Smooth muscle cell of the brain vasculature (primary cell): ENCODE measurements around the gene GRIK4.
A peak's percentile ranks its signal among the peaks of the same experiment; 100 is the strongest.

ENCODE experiments used
- DNase-seq: peaks from one replicate; pipeline ENCODE4 v3.0.0-alpha.2; 2012; ENCODE audit warnings: low read depth, low spot score

Gene GRIK4

GRCh38 chr11:120707663-120708062 lies 196.1 kb downstream of the GRIK4 start:
- DNase-seq, result no peak

DNA sequence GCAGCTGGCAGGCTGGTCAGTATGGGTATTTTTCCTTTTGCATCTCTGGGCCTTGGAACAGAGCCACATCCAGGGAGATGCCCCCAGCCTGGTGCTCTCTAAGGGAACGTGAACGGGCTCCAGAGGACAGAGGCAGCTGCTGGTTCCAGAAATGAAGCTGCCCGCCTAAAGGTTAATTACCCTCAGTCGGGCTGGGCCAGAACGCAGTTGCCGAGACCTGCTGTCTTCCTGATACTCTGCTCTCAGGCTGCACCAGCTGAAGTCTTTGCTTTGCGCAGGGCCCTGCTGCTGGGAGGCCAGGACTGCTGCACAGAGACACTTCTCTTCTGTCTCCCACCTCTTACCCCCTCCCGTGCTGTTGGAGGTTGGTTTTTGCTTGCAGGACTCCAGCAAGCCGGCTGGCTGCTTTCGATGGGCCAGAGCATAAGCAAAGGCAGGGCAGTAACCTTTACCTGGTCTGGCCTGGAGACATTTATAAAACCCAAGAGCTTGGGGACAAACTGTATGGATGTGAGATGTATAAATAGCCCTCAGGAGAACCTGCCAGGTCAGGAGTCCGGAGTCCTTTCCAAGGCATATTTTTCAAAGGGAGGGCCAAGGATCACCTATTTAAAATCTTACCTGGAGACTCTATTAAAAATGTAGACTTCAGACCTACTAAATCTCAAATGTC lies 197.1 kb downstream of the GRIK4 start:
- no peak for DNase-seq

DNA sequence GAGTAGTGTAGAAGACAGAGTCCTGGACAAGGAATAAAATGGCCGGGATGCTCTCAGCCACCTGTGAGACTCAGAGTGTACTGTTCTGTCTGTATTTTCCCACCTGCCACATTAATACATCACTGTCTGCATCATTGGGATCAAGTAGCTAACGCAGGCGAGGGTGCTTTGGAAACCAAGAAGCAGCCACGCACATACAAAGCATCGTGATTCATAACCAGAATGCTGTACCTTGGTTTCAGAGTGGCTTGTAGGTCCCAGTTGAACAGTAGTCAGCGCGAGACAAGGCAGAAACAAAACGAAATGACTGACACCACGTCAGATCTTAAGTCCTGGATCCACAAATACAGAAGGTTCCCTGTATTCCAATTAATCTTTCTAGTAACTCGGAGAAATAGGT lies 198.3 kb downstream of the GRIK4 start:
- DNase-seq, result no peak

DNA sequence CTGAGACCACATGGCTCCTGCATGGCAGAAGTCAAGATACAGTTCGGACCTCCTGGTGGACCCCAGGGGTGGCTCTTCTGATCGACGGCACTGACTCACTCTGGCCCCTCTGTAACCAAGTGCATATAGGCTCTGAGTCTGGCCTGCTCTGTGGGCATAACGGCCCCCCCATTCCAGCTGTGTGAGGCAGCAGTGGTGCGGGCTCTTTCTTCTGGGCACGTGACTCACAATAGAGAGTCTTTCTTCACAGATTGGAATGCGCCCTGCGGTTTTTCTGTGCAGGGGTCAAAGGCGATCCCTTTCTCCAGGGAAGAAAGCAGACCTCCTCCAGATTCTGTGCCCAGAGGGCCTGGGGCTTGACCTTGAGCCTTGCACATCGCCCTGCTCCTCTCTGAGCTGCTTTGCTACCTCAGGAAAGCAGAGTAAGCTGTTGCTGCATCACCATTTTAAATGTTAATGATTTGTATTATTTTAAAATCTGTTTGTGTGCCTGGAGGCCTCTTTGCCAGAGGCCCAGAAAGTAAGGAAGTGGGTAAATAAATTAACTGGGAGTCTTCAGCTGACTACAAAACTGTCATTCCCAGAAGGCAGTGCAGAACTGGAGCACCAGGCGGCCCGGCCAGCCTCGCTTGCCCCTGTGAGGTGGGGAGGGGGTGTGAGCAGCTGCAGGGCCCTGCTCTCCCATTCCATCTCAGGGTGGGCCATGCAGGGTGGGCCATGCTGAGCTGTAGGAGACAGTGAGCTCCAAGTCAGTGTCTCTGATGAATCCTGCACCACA lies 199.0 kb downstream of the GRIK4 start:
- DNase-seq, result peak; percentile 89

DNA sequence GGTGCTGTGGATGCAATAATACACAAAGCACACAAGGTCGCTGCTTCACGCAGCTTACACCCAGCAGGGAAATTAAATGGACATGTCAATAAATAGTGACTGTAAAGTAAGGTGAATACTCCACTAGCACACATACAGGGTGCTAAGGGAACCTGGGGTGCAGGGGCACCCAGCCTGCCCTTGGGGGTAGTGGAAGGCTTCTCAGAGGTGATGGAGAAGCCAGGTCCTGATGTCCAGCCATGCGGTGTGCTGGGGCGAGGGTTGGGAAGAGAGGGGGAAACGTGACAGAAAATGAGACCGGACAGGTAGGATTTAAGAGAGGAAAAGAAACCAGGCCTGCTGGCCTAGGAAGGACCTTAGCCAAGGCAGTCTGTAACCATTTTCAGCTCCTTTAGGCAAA lies 200.5 kb downstream of the GRIK4 start:
- DNase-seq, result no peak

DNA sequence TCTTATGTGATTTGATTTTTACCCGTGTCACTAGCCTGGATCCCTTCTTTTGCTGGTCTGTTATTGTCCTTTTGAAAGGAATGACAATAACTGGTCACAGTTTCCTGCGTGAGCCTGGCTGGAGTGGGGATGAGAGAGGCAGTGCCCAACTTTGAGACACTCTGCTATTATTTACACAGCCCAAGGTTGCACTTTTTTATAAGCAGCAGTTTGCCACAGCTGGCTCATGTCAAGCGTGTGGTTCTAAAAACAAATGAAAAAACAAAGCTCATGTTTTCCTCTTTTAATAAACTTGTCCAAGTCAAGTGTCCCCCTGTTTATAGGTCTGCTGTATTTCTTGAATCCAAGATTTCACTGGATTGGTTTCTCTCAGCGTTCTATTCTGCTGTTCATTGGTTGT lies 201.3 kb downstream of the GRIK4 start:
- DNase-seq, result no peak

DNA sequence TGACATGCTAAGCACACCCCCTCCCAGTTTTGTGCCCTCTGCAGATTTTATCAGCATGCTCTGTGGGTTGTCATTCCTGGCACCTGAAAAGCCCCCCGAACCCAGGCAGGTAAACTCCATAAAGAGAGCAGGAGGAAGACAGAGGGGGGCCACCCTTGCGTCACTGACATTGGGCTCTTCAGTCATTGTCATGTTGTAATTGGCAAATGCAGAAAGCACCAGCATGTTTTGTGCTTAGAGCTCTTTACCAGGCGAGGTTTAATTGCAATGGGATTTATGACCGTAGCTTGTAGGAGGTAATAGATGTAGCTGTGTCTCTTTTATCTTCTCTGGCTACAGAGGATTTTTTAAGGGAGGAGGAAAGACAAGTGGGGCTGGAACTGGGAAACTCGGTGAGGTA lies 201.7 kb downstream of the GRIK4 start:
- DNase-seq, result no peak

DNA sequence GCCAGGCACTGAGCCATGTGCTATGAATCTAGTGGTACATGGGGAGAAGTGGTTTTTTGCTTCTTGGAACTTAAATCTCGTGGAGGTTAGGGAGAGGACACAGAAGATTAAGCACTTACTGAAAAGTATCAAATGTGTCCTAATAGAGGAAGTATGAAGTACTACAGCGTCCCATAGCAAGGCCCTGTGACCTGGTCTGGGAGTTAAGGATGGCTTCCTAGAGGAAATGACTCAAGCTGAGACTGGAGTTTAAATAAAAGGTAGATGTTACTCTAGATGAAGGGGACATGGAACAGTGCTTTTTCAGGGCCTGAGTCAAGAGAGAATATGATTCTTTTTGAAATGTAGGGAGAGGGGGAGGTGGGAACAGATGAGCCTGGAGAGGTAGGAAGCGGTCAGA lies 202.9 kb downstream of the GRIK4 start:
- DNase-seq, result no peak

DNA sequence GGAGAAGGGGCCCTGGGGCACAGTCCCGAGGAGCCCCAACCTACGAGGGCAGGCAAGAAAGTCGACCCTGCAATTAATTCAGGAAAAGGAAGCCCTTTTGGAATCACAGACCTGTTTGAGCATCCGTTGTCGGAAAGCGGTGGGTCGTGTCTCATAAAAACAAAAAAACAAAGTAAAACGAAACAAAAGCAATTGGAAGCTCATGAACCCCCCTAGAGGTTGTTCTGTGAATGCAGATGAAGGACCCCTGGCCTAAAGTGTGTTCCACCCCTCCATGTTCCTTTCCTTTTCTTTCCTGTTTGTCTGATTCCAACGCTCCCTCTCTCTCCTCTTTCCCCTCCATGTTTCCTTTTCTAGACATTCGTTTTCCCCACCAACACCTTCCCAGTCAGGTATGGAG lies 203.7 kb downstream of the GRIK4 start:
- DNase-seq, result no peak

DNA sequence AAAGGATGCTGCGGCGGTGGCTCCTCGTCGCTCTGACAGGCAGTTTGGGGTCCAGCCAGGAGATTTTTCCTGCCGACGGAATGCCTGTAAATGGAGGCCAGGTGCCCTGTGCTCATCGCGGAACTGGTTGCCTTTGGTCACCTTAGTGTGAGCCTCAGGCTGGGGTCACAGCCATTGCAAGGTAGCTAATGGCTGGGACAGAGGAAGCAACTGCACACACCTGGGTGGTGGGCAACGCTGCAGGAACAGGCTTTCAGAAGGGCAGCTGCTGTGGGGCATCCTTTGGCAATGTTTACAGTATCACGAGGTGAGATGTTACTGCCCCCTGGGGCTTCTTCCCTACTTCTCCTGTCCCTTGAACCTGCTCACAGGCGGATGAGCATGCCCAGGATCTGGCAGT lies 205.5 kb downstream of the GRIK4 start:
- no peak for DNase-seq

- no peak for DNase-seq
Measured at GRCh38 chr11:120717623-120718022, 206.1 kb downstream of the GRIK4 start.

DNA sequence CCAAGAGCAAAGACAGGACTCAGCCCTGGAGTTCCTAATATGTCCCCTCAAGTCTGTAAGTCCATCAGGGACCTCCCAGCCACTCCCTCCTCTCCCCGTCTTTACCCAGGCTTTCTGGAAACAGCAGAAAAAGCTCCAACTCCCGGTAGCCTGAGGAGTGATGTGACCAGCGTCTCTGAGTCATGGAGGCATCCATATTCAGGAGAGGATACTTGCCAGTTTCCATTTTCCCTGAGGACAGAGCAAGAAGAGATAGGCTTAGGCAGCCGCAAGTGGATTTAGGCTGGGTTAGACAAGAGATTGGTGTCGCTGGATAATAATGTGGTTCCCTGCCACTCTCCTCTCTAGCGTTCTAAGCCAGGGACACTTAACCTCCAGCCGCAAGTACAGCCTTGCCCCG lies 206.6 kb downstream of the GRIK4 start:
- DNase-seq, result no peak

- no peak for DNase-seq
Measured at GRCh38 chr11:120719348-120719747, 207.8 kb downstream of the GRIK4 start.

- DNase-seq, result no peak
Measured at GRCh38 chr11:120720760-120721159, 209.2 kb downstream of the GRIK4 start.

DNA sequence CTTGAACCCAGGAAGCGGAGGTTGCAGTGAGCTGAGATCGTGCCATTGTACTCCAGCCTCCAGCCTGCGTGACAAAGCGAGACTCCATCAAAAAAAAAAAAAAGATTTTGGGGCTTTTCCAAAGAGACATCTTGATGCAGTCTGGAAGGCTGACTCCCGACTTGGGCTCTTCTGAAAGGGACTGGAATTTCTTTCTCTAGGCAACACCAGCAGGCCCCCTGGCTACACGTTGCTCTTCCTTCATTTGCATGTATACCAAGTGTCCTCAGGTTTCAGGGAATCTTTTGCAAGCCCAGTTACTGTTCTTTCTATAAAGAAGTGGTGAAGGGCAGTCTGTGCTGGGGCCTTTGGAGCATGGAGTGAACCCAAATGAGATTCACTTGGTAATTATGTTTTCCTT lies 211.0 kb downstream of the GRIK4 start:
- DNase-seq, result no peak

- DNase-seq, result no peak
Measured at GRCh38 chr11:120723751-120724150, 212.2 kb downstream of the GRIK4 start.

GRCh38 chr11:120727752-120728151 lies 216.2 kb downstream of the GRIK4 start:
- no peak for DNase-seq

DNA sequence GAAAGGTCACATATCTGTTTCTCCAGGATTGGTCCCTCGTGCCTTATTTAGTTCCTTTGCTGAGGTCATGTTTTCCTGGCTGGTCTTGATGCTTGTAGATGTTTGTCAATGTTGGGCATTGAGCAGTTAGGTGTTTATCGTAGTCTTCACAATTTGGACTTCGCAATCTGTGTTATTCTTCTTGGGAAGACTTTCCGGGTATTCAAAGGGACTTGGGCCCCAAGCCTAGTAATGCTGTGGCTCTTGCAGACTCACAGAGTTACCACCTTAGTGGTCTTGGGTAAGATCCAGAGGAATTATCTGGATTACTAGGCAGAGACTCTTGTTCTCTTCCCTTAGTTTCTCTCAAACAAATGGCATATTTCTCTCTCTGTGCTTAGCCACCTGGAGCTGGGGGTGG lies 223.5 kb downstream of the GRIK4 start:
- no peak for DNase-seq

GRCh38 chr11:120738516-120739046 lies 227.0 kb downstream of the GRIK4 start:
- no peak for DNase-seq

- DNase-seq, result no peak
Measured at GRCh38 chr11:120739780-120740179, 228.2 kb downstream of the GRIK4 start.

DNA sequence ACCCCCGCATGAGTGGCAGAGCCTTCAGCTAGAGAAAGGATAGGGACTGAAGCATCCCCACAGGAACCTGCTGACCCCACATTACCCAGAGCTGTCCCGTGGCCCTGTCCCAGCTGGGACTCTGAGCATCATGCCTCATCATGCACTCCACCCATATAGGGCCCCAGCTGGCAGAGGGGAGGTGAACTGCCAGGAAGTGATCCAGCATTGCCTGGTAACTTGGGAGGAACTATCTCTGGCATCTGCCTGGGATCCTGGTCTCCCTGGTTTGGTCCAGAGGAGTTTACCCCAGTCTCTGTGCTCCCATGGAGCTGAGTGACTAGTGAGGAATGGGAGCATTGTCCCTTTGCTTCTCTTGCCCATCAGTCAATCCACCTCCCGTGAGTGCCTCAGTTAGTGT lies 228.8 kb downstream of the GRIK4 start:
- no peak for DNase-seq

- DNase-seq, result no peak
Measured at GRCh38 chr11:120744016-120744994, 232.8 kb downstream of the GRIK4 start.
